NT2/D1 (cell line): Measurements from ENCODE around the gene HELB.

ENCODE experiments used
- SUZ12 ChIP-seq: IDR thresholded peaks from 2 replicates; pipeline ENCODE4 v1.6.1; 2011; ENCODE audit not compliant: insufficient read length, insufficient read depth; ENCODE audit errors: extremely low read depth
- YY1 ChIP-seq: IDR thresholded peaks from 2 replicates; pipeline ENCODE4 v1.6.1; 2011; ENCODE audit not compliant: insufficient read length, insufficient read depth
- ZNF274 ChIP-seq: IDR thresholded peaks from 2 replicates; pipeline ENCODE4 v1.6.1; 2011; ENCODE audit warnings: mild to moderate bottlenecking, low read depth, low read length

- TF ChIP-seq SUZ12 = no peak
- TF ChIP-seq ZNF274 = no peak
- TF ChIP-seq YY1 = no peak
Measured at GRCh38 chr12:66351301-66351700, 49.0 kb downstream of the HELB start.
